Pulmonary artery endothelial cell (primary cell): ENCODE results near the gene PRKN. TPM values are rescaled to one million over a fixed set of nuclear protein-coding genes. Genes with fewer than 3 reads are reported as not detected.

Source experiments
- DNase-seq: peaks from one replicate; pipeline ENCODE4 v3.0.0-alpha.2; 2011; ENCODE audit warnings: low read depth, low spot score
- total RNA-seq: library from RNA; depleted of rRNA; stranded (reverse); fragments of >200 nt; gene quantifications from 2 replicates; pipeline ENCODE4 v1.2.3, GENCODE V29; 2014

PRKN gene
- total RNA-seq, 1 donor from 2014 or later, result 0.59 TPM

DNA sequence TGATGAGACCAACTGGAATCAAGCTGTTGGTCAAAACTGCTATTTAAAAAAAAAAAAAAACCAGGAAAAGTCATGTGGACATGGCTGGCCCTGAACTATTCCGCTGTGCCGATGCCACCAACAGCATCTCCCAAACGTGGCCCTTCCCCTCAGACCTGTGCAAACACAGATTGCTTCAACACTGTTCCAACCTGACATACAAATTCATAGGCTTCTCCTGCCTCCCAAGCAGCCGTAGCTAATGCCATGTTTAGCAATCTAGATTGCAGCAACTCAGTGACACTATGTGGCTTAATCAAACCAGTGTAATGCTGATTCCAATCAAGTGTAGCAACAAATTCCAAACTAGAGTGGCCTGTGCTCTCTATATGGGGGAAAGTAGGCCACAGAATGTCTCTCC, 16.2 kb downstream of the PRKN start:
- DNase-seq, result no peak

GRCh38 chr6:162710936-162711335, 16.6 kb downstream of the PRKN start:
- no peak for DNase-seq

- no peak for DNase-seq
Observed at GRCh38 chr6:162710419-162710818, 17.1 kb downstream of the PRKN start.

DNA sequence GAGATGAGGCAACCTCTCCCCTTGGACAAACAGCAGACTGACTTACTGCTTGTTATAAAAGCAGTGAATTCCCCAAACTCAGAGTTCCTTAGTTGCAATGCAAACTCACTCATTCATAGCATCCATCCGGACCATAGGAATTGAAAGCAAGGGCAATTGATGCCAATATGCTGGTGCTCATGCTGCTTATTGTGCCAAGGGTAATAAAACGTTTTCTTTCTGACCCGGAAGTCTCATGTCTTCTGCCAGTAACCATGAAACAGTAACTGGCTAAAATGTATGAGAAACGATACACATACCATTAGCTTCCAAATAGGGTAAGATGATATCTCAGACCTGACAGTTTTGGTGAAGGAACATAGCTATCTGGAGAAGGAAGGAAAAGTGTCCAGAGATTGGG, 18.1 kb downstream of the PRKN start:
- no peak for DNase-seq

DNA sequence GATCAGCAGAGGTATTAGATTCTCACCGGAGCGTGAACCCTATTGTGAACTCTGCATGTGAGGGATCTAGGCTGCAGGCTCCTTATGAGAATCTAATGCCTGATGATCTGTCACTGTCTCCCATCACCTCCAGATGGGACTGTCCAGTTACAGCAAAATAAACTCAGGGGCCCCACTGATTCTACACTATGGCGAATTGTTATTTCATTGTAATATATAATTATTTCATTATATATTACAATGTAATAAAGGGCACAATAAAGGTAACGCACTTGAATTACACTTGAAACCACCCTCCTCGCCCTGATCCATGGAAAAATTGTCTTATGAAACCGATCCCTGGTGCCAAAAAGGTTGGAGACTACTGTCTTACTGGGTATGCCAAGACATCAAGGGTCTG, 18.6 kb downstream of the PRKN start:
- no peak for DNase-seq

- no peak for DNase-seq
Observed at GRCh38 chr6:162706232-162706631, 21.3 kb downstream of the PRKN start.

DNA sequence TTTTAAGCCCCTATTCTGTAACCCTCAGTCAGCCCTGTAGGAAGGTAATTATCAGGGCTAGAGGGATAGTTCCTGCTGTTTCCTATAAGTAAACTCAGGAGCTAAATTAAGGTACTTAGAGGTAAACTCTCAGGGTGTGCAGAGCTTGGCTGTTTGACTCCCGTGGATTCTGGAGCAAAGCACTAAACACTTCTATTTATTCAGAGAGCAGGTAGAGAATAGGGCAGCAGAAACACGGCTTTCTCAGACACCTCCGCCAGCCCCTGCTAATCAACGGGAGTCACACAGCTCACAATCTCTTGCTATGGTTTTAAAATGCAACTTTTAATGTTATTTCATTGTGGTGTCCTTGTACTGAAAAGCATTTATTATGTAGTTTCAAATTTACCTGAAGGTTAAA, 21.8 kb downstream of the PRKN start:
- no peak for DNase-seq

- no peak for DNase-seq
Observed at GRCh38 chr6:162704001-162704400, 23.6 kb downstream of the PRKN start.

DNA sequence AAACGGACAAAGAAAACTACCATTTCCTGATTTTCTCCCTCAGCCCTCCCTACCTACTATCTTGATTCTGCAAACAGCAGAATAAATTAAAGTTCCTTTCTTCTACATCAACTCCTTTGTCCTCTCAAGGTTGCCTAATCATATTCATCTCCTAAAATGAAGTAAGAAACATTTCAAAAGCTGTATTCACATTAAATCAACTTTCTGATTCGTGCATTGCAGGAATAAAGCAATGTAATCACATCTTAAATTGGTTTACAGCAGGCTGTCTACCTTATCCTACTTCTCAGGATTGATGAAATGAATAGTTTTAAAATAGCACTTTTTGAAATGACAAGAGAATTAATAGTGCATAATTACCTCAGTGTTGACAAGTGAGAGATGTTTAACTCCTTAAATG, 25.1 kb downstream of the PRKN start:
- no peak for DNase-seq

DNA sequence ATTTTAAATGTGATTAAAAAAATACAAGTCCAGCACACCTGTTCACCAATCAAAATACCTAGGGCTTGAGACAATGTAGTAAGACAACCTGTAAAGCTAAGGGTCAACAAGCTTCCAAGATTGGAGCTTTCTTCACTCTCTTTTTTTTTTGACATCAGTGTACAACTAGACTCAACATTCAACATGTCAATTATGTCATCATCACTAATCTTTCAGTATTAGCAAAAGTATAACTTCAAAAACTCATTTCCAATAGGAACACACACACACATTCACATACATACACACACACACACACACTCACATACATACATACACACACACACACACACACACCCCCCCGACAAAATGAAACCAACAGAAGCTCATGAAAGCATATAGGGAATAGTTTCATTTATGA, 26.0 kb downstream of the PRKN start:
- DNase-seq, result no peak

GRCh38 chr6:162700966-162701365, 26.6 kb downstream of the PRKN start:
- no peak for DNase-seq

GRCh38 chr6:162699961-162700360, 27.6 kb downstream of the PRKN start:
- DNase-seq, result no peak

DNA sequence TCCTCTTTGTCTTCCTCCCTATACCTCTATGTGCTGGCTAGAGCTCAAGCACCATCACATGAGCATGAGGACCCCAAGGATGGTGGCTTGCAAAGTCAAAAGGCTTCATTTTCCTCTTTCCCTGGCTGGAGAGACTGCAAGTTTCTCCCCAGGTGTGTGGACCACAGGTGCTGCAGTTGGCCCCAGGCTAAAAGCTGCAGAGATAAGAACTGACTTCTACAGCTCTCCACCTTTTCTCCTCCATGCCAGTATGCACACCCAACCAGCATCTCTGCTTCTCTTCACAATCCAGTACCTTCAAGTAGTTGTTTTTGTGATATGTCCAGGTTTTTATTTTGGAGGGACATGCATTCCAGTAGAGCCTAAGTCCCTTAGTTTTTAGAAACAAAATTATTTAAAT, 29.1 kb downstream of the PRKN start:
- no peak for DNase-seq

DNA sequence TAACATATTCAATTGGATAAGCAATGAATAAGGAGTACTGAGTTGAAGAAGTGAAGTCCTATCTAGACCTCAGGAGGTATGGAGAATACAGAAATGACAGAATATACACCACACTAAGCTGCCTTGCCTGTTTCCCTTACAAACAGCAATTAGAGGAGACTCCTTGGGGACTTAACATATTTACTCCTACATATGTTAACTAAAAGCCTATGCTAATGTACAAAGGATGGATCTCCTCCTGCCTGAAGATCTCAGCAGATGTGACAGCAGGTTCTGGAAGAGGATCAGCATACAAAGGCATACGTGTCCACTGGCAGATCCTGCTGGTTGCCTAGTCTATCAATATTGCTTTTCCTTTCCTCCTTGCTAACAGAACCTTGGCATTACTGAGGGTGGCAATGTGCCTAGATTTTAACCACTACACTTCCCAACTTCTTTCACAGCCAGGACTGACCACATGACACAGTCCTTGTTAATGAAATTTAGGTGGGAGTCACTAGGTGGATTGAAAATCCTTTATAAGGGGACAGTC, 29.6 kb downstream of the PRKN start:
- no peak for DNase-seq

GRCh38 chr6:162690158-162690557, 37.4 kb downstream of the PRKN start:
- DNase-seq, result no peak

GRCh38 chr6:162688751-162689345, 38.7 kb downstream of the PRKN start:
- DNase-seq, result no peak

DNA sequence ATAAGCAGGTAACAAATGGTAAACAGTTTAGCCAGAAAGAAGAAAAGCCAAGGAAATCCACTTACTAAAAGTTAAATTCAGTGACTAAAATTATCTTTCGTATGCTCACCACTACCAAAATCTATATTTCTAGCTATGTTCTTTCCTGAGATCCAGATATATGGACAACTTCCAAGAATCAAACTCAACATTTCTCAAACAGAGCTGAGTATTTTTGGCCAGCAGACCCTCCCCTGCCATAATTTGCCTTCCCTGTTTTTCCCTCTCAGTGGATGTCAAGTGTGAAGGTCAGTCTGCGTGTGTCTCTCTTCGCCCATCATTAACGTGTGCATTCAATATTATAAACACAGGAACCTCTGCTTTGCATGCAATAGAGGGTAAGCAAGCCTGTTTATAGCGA, 42.0 kb downstream of the PRKN start:
- no peak for DNase-seq

DNA sequence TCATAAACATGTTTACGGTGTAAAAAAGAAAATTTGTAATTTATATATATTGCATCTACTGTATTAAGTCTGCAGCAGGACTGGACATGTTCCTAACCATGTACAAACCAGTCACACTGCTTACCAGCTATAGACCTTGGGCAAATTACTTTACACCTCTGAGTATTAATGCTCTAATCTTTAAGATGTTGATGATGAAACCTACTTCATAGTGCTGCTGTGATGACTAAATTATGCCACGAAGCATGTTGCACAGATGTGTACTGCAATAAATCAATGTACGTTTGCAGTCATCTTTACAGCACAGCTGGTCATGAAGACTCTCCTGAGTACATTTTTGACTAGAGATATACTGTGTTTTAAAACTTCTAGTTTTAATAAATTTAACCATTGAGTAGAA, 42.6 kb downstream of the PRKN start:
- no peak for DNase-seq

DNA sequence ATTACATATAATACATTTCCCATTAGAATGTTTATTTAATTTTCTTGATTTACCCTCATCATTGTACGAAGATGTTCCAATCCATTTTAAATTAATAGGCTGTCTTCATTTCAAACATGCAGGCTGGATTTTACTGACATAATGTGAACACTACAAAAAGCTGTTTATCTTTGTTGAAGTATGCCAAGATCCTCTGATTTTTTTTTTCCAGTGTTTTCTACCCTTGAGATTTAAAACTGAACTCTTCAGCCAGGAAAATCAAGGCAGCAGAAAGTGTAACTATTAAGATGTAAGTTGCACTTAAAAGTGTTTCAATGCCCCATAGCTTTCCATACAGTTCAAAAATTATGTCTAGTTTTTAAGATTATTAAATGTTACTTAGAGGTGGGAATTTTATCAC, 43.5 kb downstream of the PRKN start:
- no peak for DNase-seq

GRCh38 chr6:162683135-162683534, 44.4 kb downstream of the PRKN start:
- no peak for DNase-seq

- no peak for DNase-seq
Observed at GRCh38 chr6:162681447-162681846, 46.1 kb downstream of the PRKN start.

GRCh38 chr6:162680871-162681270, 46.7 kb downstream of the PRKN start:
- no peak for DNase-seq

GRCh38 chr6:162680367-162680766, 47.2 kb downstream of the PRKN start:
- DNase-seq, result no peak

GRCh38 chr6:162679681-162680080, 47.9 kb downstream of the PRKN start:
- no peak for DNase-seq
